Spleen (tissue), 7 donors: ENCODE results near the gene LRRC4C.

Source experiments
- POLR2A ChIP-seq, 3 donors: fragments of 450-650 bp; IDR thresholded peaks; one replicate each; pipeline ENCODE4 v1.5.1; 2017; ENCODE audit warnings: antibody characterized with exemption in 3 of 3, mild to moderate bottlenecking in 1 of 3
- POLR2AphosphoS5 ChIP-seq, 3 donors: sonication (generic); formaldehyde crosslinking; IDR thresholded peaks; one replicate each; pipeline ENCODE4 v1.5.1; 2017; ENCODE audit warnings: antibody characterized with exemption in 3 of 3
- TF ChIP-seq, protein P1 (sequence below), 11 experiments: fragments of 200-600 bp in 7 of 11; fragments of 450-650 bp in 4 of 11; sonication (generic) in 4 of 11; IDR thresholded peaks in 8 of 11; conservative IDR thresholded peaks in 3 of 11; 1 replicate in 7 of 11; 2 replicates in 4 of 11; pipeline versions ENCODE4 v1.4.0 to v1.8.0; 2016 to 2021; ENCODE audit warnings: antibody characterized with exemption in 11 of 11, inconsistent platforms in 4 of 11, mild to moderate bottlenecking in 1 of 11
- donor health status: DM: no; HTN: no; CAD: no; lungs with moderate emphysema.
- donor health status: DM: no; HTN: no; CAD: no.
- donor health status: DM: no; HTN: no; CAD: no.

DNA sequence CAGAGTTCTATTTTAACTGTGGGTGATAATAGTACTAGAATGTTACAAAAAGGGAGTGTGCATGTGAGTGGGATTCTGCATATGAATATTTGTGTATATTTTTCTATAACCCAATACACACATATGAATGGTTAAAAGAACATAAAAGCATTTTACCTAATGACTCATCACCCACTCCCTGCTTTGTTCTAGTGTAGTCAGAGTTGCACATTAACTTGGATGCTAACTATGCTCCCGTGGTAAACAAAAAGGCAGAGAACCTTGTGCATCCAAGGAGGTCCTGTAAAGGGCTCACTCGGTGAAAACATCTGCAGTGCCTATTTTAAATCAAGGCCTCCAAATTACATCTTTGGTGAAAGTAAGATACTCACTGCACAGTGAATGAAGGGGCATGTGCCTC is 1289.4 kb downstream of the LRRC4C start:
- TF ChIP-seq, protein P1, sequence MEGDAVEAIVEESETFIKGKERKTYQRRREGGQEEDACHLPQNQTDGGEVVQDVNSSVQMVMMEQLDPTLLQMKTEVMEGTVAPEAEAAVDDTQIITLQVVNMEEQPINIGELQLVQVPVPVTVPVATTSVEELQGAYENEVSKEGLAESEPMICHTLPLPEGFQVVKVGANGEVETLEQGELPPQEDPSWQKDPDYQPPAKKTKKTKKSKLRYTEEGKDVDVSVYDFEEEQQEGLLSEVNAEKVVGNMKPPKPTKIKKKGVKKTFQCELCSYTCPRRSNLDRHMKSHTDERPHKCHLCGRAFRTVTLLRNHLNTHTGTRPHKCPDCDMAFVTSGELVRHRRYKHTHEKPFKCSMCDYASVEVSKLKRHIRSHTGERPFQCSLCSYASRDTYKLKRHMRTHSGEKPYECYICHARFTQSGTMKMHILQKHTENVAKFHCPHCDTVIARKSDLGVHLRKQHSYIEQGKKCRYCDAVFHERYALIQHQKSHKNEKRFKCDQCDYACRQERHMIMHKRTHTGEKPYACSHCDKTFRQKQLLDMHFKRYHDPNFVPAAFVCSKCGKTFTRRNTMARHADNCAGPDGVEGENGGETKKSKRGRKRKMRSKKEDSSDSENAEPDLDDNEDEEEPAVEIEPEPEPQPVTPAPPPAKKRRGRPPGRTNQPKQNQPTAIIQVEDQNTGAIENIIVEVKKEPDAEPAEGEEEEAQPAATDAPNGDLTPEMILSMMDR (IDR thresholded peaks at IDR 0.05 in 8 of 11, conservative IDR thresholded peaks at IDR 0.05 in 3 of 11) = no peak
- no peak for TF ChIP-seq POLR2A (IDR thresholded peaks at IDR 0.05)
- no peak for TF ChIP-seq POLR2AphosphoS5 (IDR thresholded peaks at IDR 0.05)
